Mesenchymal stem cell (in vitro differentiated cells and primary cell): ENCODE data around the gene ADCY5.

Source experiments
- DNase-seq: peaks from one replicate; pipeline ENCODE4 v3.0.0-alpha.2; 2013
- H2AFZ ChIP-seq: one replicate; pipeline ENCODE4 v1.6.1; 2013; ENCODE audit warnings: low read depth, mild to moderate bottlenecking, control low read depth, inconsistent platforms, low read length, moderate library complexity
- H2AK5ac ChIP-seq: 2 replicates; pipeline ENCODE4 v1.6.1; 2013; ENCODE audit warnings: low read length, moderate library complexity, mild to moderate bottlenecking, inconsistent platforms; ENCODE audit not compliant: severe bottlenecking
- H2BK120ac ChIP-seq: one replicate; pipeline ENCODE4 v1.6.1; 2013; ENCODE audit warnings: low read depth, mild to moderate bottlenecking, inconsistent platforms, low read length, moderate library complexity
- H2BK12ac ChIP-seq, 2 experiments: one replicate each; pipeline ENCODE4 v1.6.1; 2013; ENCODE audit warnings: inconsistent platforms in 2 of 2, low read length in 2 of 2, mild to moderate bottlenecking in 2 of 2, moderate library complexity in 2 of 2, control low read depth in 1 of 2
- H2BK15ac ChIP-seq: one replicate; pipeline ENCODE4 v1.6.1; 2013; ENCODE audit warnings: mild to moderate bottlenecking, low read depth, inconsistent platforms; ENCODE audit not compliant: poor library complexity, severe bottlenecking
- H2BK5ac ChIP-seq: 2 replicates; pipeline ENCODE4 v1.6.1; 2013; ENCODE audit warnings: low read depth, mild to moderate bottlenecking, low read length, control low read depth, inconsistent platforms; ENCODE audit not compliant: poor library complexity, severe bottlenecking
- H3K14ac ChIP-seq, 2 experiments: one replicate each; pipeline ENCODE4 v1.6.1; 2013; ENCODE audit warnings: inconsistent platforms in 2 of 2, low read length in 2 of 2, control low read depth in 1 of 2, mild to moderate bottlenecking in 1 of 2, moderate library complexity in 1 of 2
- H3K18ac ChIP-seq, 2 experiments: one replicate each; pipeline ENCODE4 v1.6.1; 2013; ENCODE audit warnings: inconsistent platforms in 2 of 2, low read length in 2 of 2, control low read depth in 1 of 2, low read depth in 1 of 2, mild to moderate bottlenecking in 1 of 2
- H3K23ac ChIP-seq, 2 experiments: one replicate each; pipeline ENCODE4 v1.6.1; 2013; ENCODE audit warnings: inconsistent platforms in 2 of 2, low read length in 2 of 2, mild to moderate bottlenecking in 2 of 2, moderate library complexity in 2 of 2, control low read depth in 1 of 2
- H3K27ac ChIP-seq: 2 replicates; pipeline ENCODE4 v1.5.1; 2013; ENCODE audit warnings: mild to moderate bottlenecking, moderate library complexity, low read length, control low read depth, inconsistent platforms; ENCODE audit not compliant: poor library complexity, severe bottlenecking
- H3K27me3 ChIP-seq, 2 experiments: 2 replicates each; pipeline versions ENCODE4 v1.6.1 to v1.7.0; 2013; ENCODE audit warnings: low read length in 2 of 2, mild to moderate bottlenecking in 2 of 2, moderate library complexity in 2 of 2, control low read depth in 1 of 2, inconsistent platforms in 1 of 2; ENCODE audit not compliant: control insufficient read depth in 1 of 2, insufficient read depth in 1 of 2
- H3K36me3 ChIP-seq, 2 experiments: 2 replicates each; pipeline versions ENCODE4 v1.6.1 to v1.7.0; 2013; ENCODE audit warnings: low read length in 2 of 2, control low read depth in 1 of 2, inconsistent platforms in 1 of 2, low read depth in 1 of 2, mild to moderate bottlenecking in 1 of 2; ENCODE audit not compliant: insufficient read depth in 2 of 2, control insufficient read depth in 1 of 2
- H3K4ac ChIP-seq, 2 experiments: one replicate each; pipeline ENCODE4 v1.6.1; 2013; ENCODE audit warnings: inconsistent platforms in 2 of 2, low read length in 2 of 2, mild to moderate bottlenecking in 2 of 2, moderate library complexity in 2 of 2, control low read depth in 1 of 2, low read depth in 1 of 2
- H3K4me1 ChIP-seq: 2 replicates; pipeline ENCODE4 v1.6.1; 2013; ENCODE audit warnings: low read depth, low read length, control low read depth; ENCODE audit not compliant: control insufficient read depth, insufficient read depth
- H3K4me2 ChIP-seq: 2 replicates; pipeline ENCODE4 v1.6.1; 2013; ENCODE audit warnings: low read length, mild to moderate bottlenecking, inconsistent platforms; ENCODE audit not compliant: poor library complexity, severe bottlenecking
- H3K4me3 ChIP-seq, 2 experiments: 2 replicates each; pipeline versions ENCODE4 v1.5.1 to v1.7.0; 2013; ENCODE audit warnings: low read length in 2 of 2, mild to moderate bottlenecking in 2 of 2, control low read depth in 1 of 2, low read depth in 1 of 2; ENCODE audit not compliant: insufficient read depth in 1 of 2
- H3K79me1 ChIP-seq: replicated peaks from 2 replicates; pipeline ENCODE4 v1.6.1; 2013; ENCODE audit warnings: mild to moderate bottlenecking, control low read depth, low read length, inconsistent platforms; ENCODE audit not compliant: poor library complexity, severe bottlenecking
- H3K9ac ChIP-seq: 2 replicates; pipeline ENCODE4 v1.7.0; 2013; ENCODE audit warnings: mild to moderate bottlenecking, low read length, moderate library complexity
- H3K9me3 ChIP-seq: 2 replicates; pipeline ENCODE4 v1.7.0; 2013; ENCODE audit warnings: mild to moderate bottlenecking, low read length; ENCODE audit not compliant: control insufficient read depth
- H4K8ac ChIP-seq: one replicate; pipeline ENCODE4 v1.6.1; 2013; ENCODE audit warnings: inconsistent platforms, mild to moderate bottlenecking, low read length, moderate library complexity
- H4K91ac ChIP-seq: one replicate; pipeline ENCODE4 v1.6.1; 2013; ENCODE audit warnings: mild to moderate bottlenecking, low read length, inconsistent platforms
- WGBS: methylation state at CpG from one replicate; pipeline ENCODE4 v1.1.7; 2013; ENCODE audit warnings: mixed read lengths; 5-methylcytosine and 5-hydroxymethylcytosine counted together

Gene ADCY5

GRCh38 chr3:123444744-123445143 is 4.1 kb downstream of the ADCY5 start:
- Histone ChIP-seq H3K27ac (no peak overlapping the region), H3K9ac (no peak overlapping the region), H3K4me1 (peaks cover 14% of the 10 kb centered on the region), H2BK15ac (no peak overlapping the region), H4K8ac (no peak overlapping the region), H3K18ac (no peak overlapping the region), H2BK120ac (no peak overlapping the region), H3K4me3 (no peak overlapping the region), H3K9me3 (no peaks in the 10 kb centered on the region), H3K4ac (no peak overlapping the region), H3K23ac (no peak overlapping the region), H3K79me1 (no peaks in the 10 kb centered on the region), H4K91ac (no peak overlapping the region), H2BK12ac (no peak overlapping the region), H2BK5ac (no peak overlapping the region), H3K36me3 (no peaks in the 10 kb centered on the region), H2AFZ (no peak overlapping the region), H3K4me2 (no peak overlapping the region), H2AK5ac (no peak overlapping the region), H3K14ac (no peak overlapping the region), H3K27me3 (peaks cover 81 to 87% of the 10 kb centered on the region in 2 experiments)
- WGBS: 50% methylated on average over 1 of the region's 1 CpG
- DNase-seq: no peak

- no peaks in the 10 kb centered on the region for H3K9me3 ChIP-seq
- no peak overlapping the region for H4K91ac ChIP-seq
- DNase-seq: no peak
- H2BK5ac ChIP-seq: no peak overlapping the region
- H3K4me3 ChIP-seq: no peak overlapping the region
- no peaks in the 10 kb centered on the region for H3K79me1 ChIP-seq
- no peak overlapping the region for H2AK5ac ChIP-seq
- H3K27ac ChIP-seq: no peak overlapping the region
- no peak overlapping the region for H3K14ac ChIP-seq
- peaks cover 11% of the 10 kb centered on the region for H3K4me1 ChIP-seq
- WGBS: 74% methylated on average over 6 of the region's 6 CpGs
- no peak overlapping the region for H2AFZ ChIP-seq
- no peak overlapping the region for H2BK15ac ChIP-seq
- H3K23ac ChIP-seq: no peak overlapping the region
- no peak overlapping the region for H3K4ac ChIP-seq
- H3K18ac ChIP-seq: no peak overlapping the region
- no peak overlapping the region for H3K9ac ChIP-seq
- no peak overlapping the region for H2BK120ac ChIP-seq
- no peak overlapping the region for H4K8ac ChIP-seq
- no peak overlapping the region for H2BK12ac ChIP-seq
- peaks cover 85 to 88% of the 10 kb centered on the region in 2 experiments for H3K27me3 ChIP-seq
- H3K36me3 ChIP-seq: no peaks in the 10 kb centered on the region
- no peak overlapping the region for H3K4me2 ChIP-seq
Observed at GRCh38 chr3:123444023-123444422, 4.9 kb downstream of the ADCY5 start.

- Histone ChIP-seq H3K4ac (no peak overlapping the region), H2AFZ (no peak overlapping the region), H3K14ac (no peak overlapping the region), H3K9ac (no peak overlapping the region), H2BK15ac (no peak overlapping the region), H2AK5ac (no peak overlapping the region), H4K8ac (no peak overlapping the region), H3K27ac (no peak overlapping the region), H3K4me1 (no peaks in the 10 kb centered on the region), H3K79me1 (no peaks in the 10 kb centered on the region), H3K36me3 (no peaks in the 10 kb centered on the region), H3K18ac (no peak overlapping the region), H2BK120ac (no peak overlapping the region), H3K4me3 (no peak overlapping the region), H3K23ac (no peak overlapping the region), H2BK12ac (no peak overlapping the region), H4K91ac (no peak overlapping the region), H3K27me3 (peaks cover 87 to 89% of the 10 kb centered on the region in 2 experiments), H3K9me3 (no peaks in the 10 kb centered on the region), H3K4me2 (no peak overlapping the region), H2BK5ac (no peak overlapping the region)
- DNase-seq: no peak
- WGBS: 80% methylated on average over 7 of the region's 7 CpGs
Observed at GRCh38 chr3:123442908-123443307, 6.0 kb downstream of the ADCY5 start.

GRCh38 chr3:123442125-123442524 is 6.8 kb downstream of the ADCY5 start:
- DNase-seq: no peak
- no peak overlapping the region for H2AK5ac ChIP-seq
- WGBS: 89% methylated on average over 9 of the region's 9 CpGs
- no peak overlapping the region for H3K27ac ChIP-seq
- no peak overlapping the region for H2BK12ac ChIP-seq
- no peak overlapping the region for H2BK15ac ChIP-seq
- H3K27me3 ChIP-seq: peaks cover 89 to 92% of the 10 kb centered on the region in 2 experiments
- H3K36me3 ChIP-seq: no peaks in the 10 kb centered on the region
- no peak overlapping the region for H3K23ac ChIP-seq
- no peak overlapping the region for H4K8ac ChIP-seq
- H4K91ac ChIP-seq: no peak overlapping the region
- no peak overlapping the region for H2BK120ac ChIP-seq
- no peak overlapping the region for H3K9ac ChIP-seq
- H2AFZ ChIP-seq: no peak overlapping the region
- no peak overlapping the region for H3K4me3 ChIP-seq
- H3K79me1 ChIP-seq: no peaks in the 10 kb centered on the region
- no peak overlapping the region for H3K4me2 ChIP-seq
- H3K4me1 ChIP-seq: no peaks in the 10 kb centered on the region
- no peak overlapping the region for H3K18ac ChIP-seq
- H3K4ac ChIP-seq: no peak overlapping the region
- H2BK5ac ChIP-seq: no peak overlapping the region
- no peak overlapping the region for H3K14ac ChIP-seq
- H3K9me3 ChIP-seq: no peaks in the 10 kb centered on the region
